EH (cell line): ENCODE data around the gene HTR3A.
"Not testable (repeated sequence)": the region's sequence is repeated elsewhere in the genome, so short reads cannot be mapped to it uniquely, and the experiment has no call there.

Experiments
- DNase-seq: peaks from one replicate; pipeline ENCODE4 v3.0.0-alpha.2; 2015; ENCODE audit warnings: low read depth

Gene HTR3A

GRCh38 chr11:113974741-113975470, at the start of gene HTR3A:
HTR3A (plus strand) TSS chr11:113975108; CDS start chr11:113975326, 218 bp downstream.
- DNase-seq, result peak; percentile 26

GRCh38 chr11:113926273-113927197, 48.4 kb upstream of the HTR3A start:
- DNase-seq, result no peak

- no peak for DNase-seq
These were observed 46.6 kb upstream of the HTR3A start for GRCh38 chr11:113928311-113928710.

- DNase-seq, result no peak
These were observed 42.1 kb upstream of the HTR3A start for GRCh38 chr11:113932788-113933187.

GRCh38 chr11:113934193-113934592, 40.7 kb upstream of the HTR3A start:
- not testable (repeated sequence) for DNase-seq

GRCh38 chr11:113934761-113935160, 40.1 kb upstream of the HTR3A start:
- no peak for DNase-seq

GRCh38 chr11:113935858-113936257, 39.0 kb upstream of the HTR3A start:
- no peak for DNase-seq

GRCh38 chr11:113937918-113938317, 37.0 kb upstream of the HTR3A start:
- no peak for DNase-seq

GRCh38 chr11:113942256-113942655, 32.7 kb upstream of the HTR3A start:
- DNase-seq, result no peak

- not testable (repeated sequence) for DNase-seq
These were observed 28.7 kb upstream of the HTR3A start for GRCh38 chr11:113946162-113946561.

GRCh38 chr11:113947994-113948393, 26.9 kb upstream of the HTR3A start:
- DNase-seq, result no peak

GRCh38 chr11:113949891-113950290, 25.0 kb upstream of the HTR3A start:
- DNase-seq, result no peak

GRCh38 chr11:113951537-113951936, 23.4 kb upstream of the HTR3A start:
- no peak for DNase-seq

- no peak for DNase-seq
These were observed 22.8 kb upstream of the HTR3A start for GRCh38 chr11:113952070-113952469.

- no peak for DNase-seq
These were observed 22.3 kb upstream of the HTR3A start for GRCh38 chr11:113952588-113952987.

- no peak for DNase-seq
These were observed 20.7 kb upstream of the HTR3A start for GRCh38 chr11:113954235-113954634.

GRCh38 chr11:113956986-113957385, 17.9 kb upstream of the HTR3A start:
- DNase-seq, result no peak

GRCh38 chr11:113960702-113961330, 14.1 kb upstream of the HTR3A start:
- DNase-seq, result no peak

- no peak for DNase-seq
These were observed 7.5 kb upstream of the HTR3A start for GRCh38 chr11:113967361-113967760.

GRCh38 chr11:113971506-113972195, 3.3 kb upstream of the HTR3A start:
- DNase-seq, result no peak

- DNase-seq, result no peak
These were observed 2.2 kb downstream of the HTR3A start for GRCh38 chr11:113977071-113977490.

- no peak for DNase-seq
These were observed 2.8 kb downstream of the HTR3A start for GRCh38 chr11:113977701-113978100.
